Gastroesophageal sphincter (tissue), 4 donors: Measurements from ENCODE around the gene KLHL21. TPM values are rescaled to one million over a fixed set of nuclear protein-coding genes. Genes with fewer than 3 reads are reported as not detected.

Experiments
- ATAC-seq: fragments of 150-250 bp; one replicate; pipeline ENCODE4 v1.9.1; 2016; ENCODE audit warnings: mild to moderate bottlenecking, moderate library complexity
- H3K27ac ChIP-seq, 4 donors: fragments of 200-600 bp; sonication (generic) in 3 of 4; 1 replicate in 3 of 4; 2 replicates in 1 of 4; pipeline ENCODE4 v1.5.1; 2016 to 2019
- H3K27me3 ChIP-seq: fragments of 200-600 bp; sonication (generic); one replicate; pipeline ENCODE4 v1.5.1; 2019
- H3K36me3 ChIP-seq, 2 donors: fragments of 200-600 bp; sonication (generic); one replicate each; pipeline ENCODE4 v1.5.1; 2019; ENCODE audit warnings: control low read depth in 1 of 2
- H3K4me1 ChIP-seq, 3 donors: fragments of 200-600 bp; sonication (generic); 1 replicate in 2 of 3; 2 replicates in 1 of 3; pipeline ENCODE4 v1.5.1; 2016 to 2019; ENCODE audit warnings: control low read depth in 2 of 3
- H3K4me3 ChIP-seq, 2 donors: fragments of 200-600 bp; sonication (generic); one replicate each; pipeline ENCODE4 v1.5.1; 2019; ENCODE audit warnings: mild to moderate bottlenecking in 1 of 2, moderate library complexity in 1 of 2
- H3K9me3 ChIP-seq, 3 donors: fragments of 200-600 bp; sonication (generic); one replicate each; pipeline ENCODE4 v1.5.1; 2017 to 2019; ENCODE audit warnings: control low read depth in 2 of 3
- CTCF ChIP-seq, 4 experiments: fragments of 200-600 bp in 2 of 4; fragments of 450-650 bp in 2 of 4; sonication (generic) in 1 of 4; IDR thresholded peaks; one replicate each; pipeline ENCODE4 v1.5.1; 2017 to 2019; ENCODE audit warnings: antibody characterized with exemption in 4 of 4, mild to moderate bottlenecking in 2 of 4, moderate library complexity in 2 of 4
- EP300 ChIP-seq: sonication (generic); formaldehyde crosslinking; IDR thresholded peaks from one replicate; pipeline ENCODE4 v1.6.1; 2017; ENCODE audit warnings: antibody characterized with exemption, mild to moderate bottlenecking
- POLR2A ChIP-seq, 2 donors: fragments of 450-650 bp; IDR thresholded peaks; one replicate each; pipeline ENCODE4 v1.6.1; 2017; ENCODE audit warnings: antibody characterized with exemption in 2 of 2, mild to moderate bottlenecking in 2 of 2, moderate library complexity in 1 of 2
- POLR2AphosphoS5 ChIP-seq: sonication (generic); formaldehyde crosslinking; IDR thresholded peaks from one replicate; pipeline ENCODE4 v1.6.1; 2017; ENCODE audit warnings: antibody characterized with exemption
- WGBS, 2 donors: methylation state at CpG; one replicate each; pipeline ENCODE4 v1.1.5; 2018; ENCODE audit warnings: low coverage in 1 of 2; 5-methylcytosine and 5-hydroxymethylcytosine counted together
- total RNA-seq, 4 donors: library from RNA; depleted of rRNA; stranded (reverse); fragments of >200 nt; gene quantifications; one replicate each; pipeline ENCODE4 v1.1.0, GENCODE V29; 2016

Gene KLHL21
- total RNA-seq, 4 donors from 2014 or later, result 83.6 to 131 (median 101) TPM

- no peak for ATAC-seq
- H3K27me3 ChIP-seq, result no peaks in the 10 kb centered on the region
- no peaks in the 10 kb centered on the region for H3K9me3 ChIP-seq
- H3K4me3 ChIP-seq, result peak overlapping the region in 1 of 2 donors; percentile 99
- peaks cover 0 to 76% of the 10 kb centered on the region in 2 donors for H3K36me3 ChIP-seq
- TF ChIP-seq CTCF (IDR thresholded peaks at IDR 0.05) (no peak), POLR2A (IDR thresholded peaks at IDR 0.05) (peak in 1 of 2 donors; percentile 10)
- 55 to 56% methylated on average over 2 to 3 of the region's 15 CpGs for WGBS, 2 donors
- H3K4me1 ChIP-seq, result peaks cover 0 to 86% (median 46%) of the 10 kb centered on the region in 3 donors
- H3K27ac ChIP-seq, result peak overlapping the region in 3 of 4 donors; percentile 22 to 97 (median 47)
Observed at GRCh38 chr1:6596886-6597776, 5.5 kb downstream of the KLHL21 start.

- TF ChIP-seq CTCF (IDR thresholded peaks at IDR 0.05), result no peak
- TF ChIP-seq EP300, result no peak
- TF ChIP-seq POLR2A (IDR thresholded peaks at IDR 0.05), result no peak
- no peak for TF ChIP-seq POLR2AphosphoS5
- Histone ChIP-seq H3K4me3 (peak overlapping the region in 1 of 2 donors; percentile 99), H3K4me1 (peaks cover 0 to 94% (median 46%) of the 10 kb centered on the region in 3 donors), H3K27me3 (no peaks in the 10 kb centered on the region), H3K36me3 (peaks cover 0 to 84% of the 10 kb centered on the region in 2 donors), H3K27ac (peak overlapping the region in 3 of 4 donors; percentile 26 to 97 (median 47)), H3K9me3 (no peaks in the 10 kb centered on the region)
- WGBS, 2 donors, result 53 to 60% methylated on average over 5 to 7 of the region's 7 CpGs
- ATAC-seq, result no peak
Observed at GRCh38 chr1:6596351-6596750, 6.3 kb downstream of the KLHL21 start.

GRCh38 chr1:6594977-6595740, 7.5 kb downstream of the KLHL21 start:
- Histone ChIP-seq H3K4me3 (no peak overlapping the region), H3K27ac (peak overlapping the region in 2 of 4 donors; percentile 3 to 27), H3K9me3 (no peaks in the 10 kb centered on the region), H3K27me3 (no peaks in the 10 kb centered on the region), H3K4me1 (peaks cover 0 to 98% (median 44%) of the 10 kb centered on the region in 3 donors), H3K36me3 (peaks cover 0 to 96% of the 10 kb centered on the region in 2 donors)
- no peak for TF ChIP-seq POLR2A (IDR thresholded peaks at IDR 0.05)
- no peak for TF ChIP-seq EP300
- peak; percentile 7 for TF ChIP-seq POLR2AphosphoS5
- TF ChIP-seq CTCF (IDR thresholded peaks at IDR 0.05), result no peak
- peak; percentile 8 for ATAC-seq
- 51 to 80% methylated on average over 4 to 5 of the region's 11 CpGs for WGBS, 2 donors

GRCh38 chr1:6593810-6594209, 8.9 kb downstream of the KLHL21 start:
- TF ChIP-seq POLR2AphosphoS5, result no peak
- TF ChIP-seq POLR2A (IDR thresholded peaks at IDR 0.05), result no peak
- TF ChIP-seq CTCF (IDR thresholded peaks at IDR 0.05), result no peak
- TF ChIP-seq EP300, result no peak
- WGBS, 2 donors, result 74 to 100% methylated on average over 1 to 6 of the region's 15 CpGs
- peaks cover 0 to 98% (median 30%) of the 10 kb centered on the region in 3 donors for H3K4me1 ChIP-seq
- ATAC-seq, result no peak
- no peaks in the 10 kb centered on the region for H3K9me3 ChIP-seq
- H3K4me3 ChIP-seq, result no peak overlapping the region
- no peak overlapping the region for H3K27ac ChIP-seq
- peaks cover 0 to 100% of the 10 kb centered on the region in 2 donors for H3K36me3 ChIP-seq
- H3K27me3 ChIP-seq, result no peaks in the 10 kb centered on the region
